Measurements from ENCODE around the gene CDK6.

GRCh38 chr7:92669616-92670165 lies 166.7 kb downstream of the CDK6 start:
- no peak for TF ChIP-seq POLR2A (IDR thresholded peaks at IDR 0.05)
- TF ChIP-seq CTCF (IDR thresholded peaks at IDR 0.05) = no peak
- no peak for TF ChIP-seq EP300 (IDR thresholded peaks at IDR 0.05)
- TF ChIP-seq POLR2AphosphoS5 (IDR thresholded peaks at IDR 0.05) = no peak

All from gastroesophageal sphincter (tissue), 3 donors.